NCI-H526 treated with DMSO at 0.1 percent for 48 hours (cell line): ENCODE data around the gene VPS8.

Source experiments
- DNase-seq: peaks from one replicate; lab custom pipeline; 2025; lab: John Stamatoyannopoulos, UW

Gene VPS8

DNA sequence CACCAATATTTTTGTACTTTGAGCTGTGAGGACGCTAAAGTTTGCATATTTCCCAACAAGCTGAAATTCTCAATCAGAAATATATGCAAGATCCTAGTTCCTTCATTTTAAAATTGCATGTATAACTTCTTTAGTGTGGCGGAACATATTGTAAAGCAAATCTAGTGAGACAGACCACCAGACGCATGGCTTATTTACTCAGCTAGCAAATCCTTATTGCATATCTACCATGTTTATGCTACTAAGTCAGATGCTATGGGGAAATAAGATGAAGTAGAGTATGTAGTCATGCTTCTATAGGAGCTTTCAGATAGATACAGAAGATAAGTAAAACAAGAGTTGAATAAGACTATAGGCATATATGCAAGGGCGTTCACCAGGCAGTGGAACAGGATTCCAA, 278.8 kb downstream of the VPS8 start:
- DNase-seq, result no peak

GRCh38 chr3:185093116-185093515, 281.1 kb downstream of the VPS8 start:
- no peak for DNase-seq

DNA sequence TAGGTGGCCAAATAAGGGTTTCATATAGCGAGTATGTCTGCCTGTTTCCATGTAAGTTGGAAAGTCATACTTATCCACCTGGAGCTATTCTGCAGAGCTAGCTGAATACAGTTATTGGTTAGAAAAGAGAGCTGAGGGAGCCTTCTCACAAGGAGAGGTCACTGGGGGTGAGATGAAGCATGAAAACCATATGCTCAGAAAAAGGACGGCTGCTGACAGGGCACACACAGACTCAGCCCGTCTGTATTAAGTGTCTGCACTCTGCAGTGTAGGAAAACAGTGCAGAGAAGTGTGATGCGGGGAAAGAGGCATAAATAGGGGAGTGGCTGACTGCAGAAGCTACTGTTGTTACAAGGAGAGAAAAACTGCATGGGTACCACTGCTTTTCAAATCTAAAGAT, 282.7 kb downstream of the VPS8 start:
- DNase-seq, result no peak
